ENCODE data around the gene IGSF23.

The IGSF23 gene

GRCh38 chr19:44684892-44685863 is 71.8 kb downstream of the IGSF23 start:
- Histone ChIP-seq H3K4me2 (ENCODE audit: low read length) (no peak overlapping the region), H3K4me1 (ENCODE audit: insufficient read depth, low read length, severe bottlenecking) (no peaks in the 10 kb centered on the region), H2AFZ (ENCODE audit: low read length) (no peak overlapping the region), H3F3A (ENCODE audit: insufficient read depth, low read length) (no peaks in the 10 kb centered on the region), H3K27me3 (ENCODE audit: insufficient read depth, low read length) (no peaks in the 10 kb centered on the region), H3K9ac (ENCODE audit: low read length) (no peak overlapping the region), H3K79me2 (ENCODE audit: insufficient read depth, low read length) (no peaks in the 10 kb centered on the region), H3K9me2 (ENCODE audit: low read depth, low read length) (no peaks in the 10 kb centered on the region), H3K9me3 (ENCODE audit: low read length) (no peaks in the 10 kb centered on the region), H3K36me3 (ENCODE audit: insufficient read depth, low read length) (no peaks in the 10 kb centered on the region), H4K20me1 (ENCODE audit: insufficient read depth, low read length) (no peaks in the 10 kb centered on the region), H3K4me3 (ENCODE audit: low read depth, low read length, poor library complexity, severe bottlenecking) (no peak overlapping the region), H3K27ac (ENCODE audit: low read depth, low read length, poor library complexity, severe bottlenecking) (no peak overlapping the region)
- TF ChIP-seq EZH2 (IDR thresholded peaks at IDR 0.05; ENCODE audit: borderline replicate concordance, low read length) (no peak), CTCF (IDR thresholded peaks at IDR 0.05; ENCODE audit: low read length) (no peak)

- no peak for TF ChIP-seq CTCF (IDR thresholded peaks at IDR 0.05; ENCODE audit: low read length)
- no peak for TF ChIP-seq EZH2 (IDR thresholded peaks at IDR 0.05; ENCODE audit: borderline replicate concordance, low read length)
- H3K4me3 ChIP-seq (ENCODE audit: low read depth, low read length, poor library complexity, severe bottlenecking) = no peak overlapping the region
- H3K27me3 ChIP-seq (ENCODE audit: insufficient read depth, low read length) = no peaks in the 10 kb centered on the region
- H3K9me3 ChIP-seq (ENCODE audit: low read length) = no peaks in the 10 kb centered on the region
- H3F3A ChIP-seq (ENCODE audit: insufficient read depth, low read length) = no peaks in the 10 kb centered on the region
- H3K36me3 ChIP-seq (ENCODE audit: insufficient read depth, low read length) = no peaks in the 10 kb centered on the region
- H2AFZ ChIP-seq (ENCODE audit: low read length) = no peak overlapping the region
- H3K9me2 ChIP-seq (ENCODE audit: low read depth, low read length) = no peaks in the 10 kb centered on the region
- no peak overlapping the region for H3K27ac ChIP-seq (ENCODE audit: low read depth, low read length, poor library complexity, severe bottlenecking)
- H3K79me2 ChIP-seq (ENCODE audit: insufficient read depth, low read length) = no peaks in the 10 kb centered on the region
- no peak overlapping the region for H3K4me2 ChIP-seq (ENCODE audit: low read length)
- H3K9ac ChIP-seq (ENCODE audit: low read length) = no peak overlapping the region
- no peaks in the 10 kb centered on the region for H4K20me1 ChIP-seq (ENCODE audit: insufficient read depth, low read length)
- H3K4me1 ChIP-seq (ENCODE audit: insufficient read depth, low read length, severe bottlenecking) = no peaks in the 10 kb centered on the region
Observed at GRCh38 chr19:44685877-44686276, 72.5 kb downstream of the IGSF23 start.
